GM06990 (cell line): ENCODE data around the gene CLECL1.

Experiments
- DNase-seq: peaks from one replicate; pipeline ENCODE4 v3.0.0-alpha.2; 2011; ENCODE audit not compliant: insufficient read length; ENCODE audit errors: extremely low read depth
- H3K27me3 ChIP-seq: replicated peaks from 2 replicates; pipeline ENCODE4 v1.6.0; 2011; ENCODE audit warnings: low read length; ENCODE audit not compliant: control insufficient read depth, insufficient read depth
- H3K36me3 ChIP-seq: 2 replicates; pipeline ENCODE4 v1.5.1; 2011; ENCODE audit warnings: low read length; ENCODE audit not compliant: control insufficient read depth, insufficient read depth
- H3K4me3 ChIP-seq: replicated peaks from 2 replicates; pipeline ENCODE4 v1.5.1; 2011; ENCODE audit warnings: low read depth, mild to moderate bottlenecking, control low read depth, low read length
- TF ChIP-seq, protein P1 (sequence below): IDR thresholded peaks from 2 replicates; pipeline ENCODE4 v1.5.1; 2011; ENCODE audit warnings: low read length, control low read depth, mild to moderate bottlenecking, inconsistent platforms; ENCODE audit not compliant: insufficient read depth, poor library complexity, severe bottlenecking

Gene CLECL1

DNA sequence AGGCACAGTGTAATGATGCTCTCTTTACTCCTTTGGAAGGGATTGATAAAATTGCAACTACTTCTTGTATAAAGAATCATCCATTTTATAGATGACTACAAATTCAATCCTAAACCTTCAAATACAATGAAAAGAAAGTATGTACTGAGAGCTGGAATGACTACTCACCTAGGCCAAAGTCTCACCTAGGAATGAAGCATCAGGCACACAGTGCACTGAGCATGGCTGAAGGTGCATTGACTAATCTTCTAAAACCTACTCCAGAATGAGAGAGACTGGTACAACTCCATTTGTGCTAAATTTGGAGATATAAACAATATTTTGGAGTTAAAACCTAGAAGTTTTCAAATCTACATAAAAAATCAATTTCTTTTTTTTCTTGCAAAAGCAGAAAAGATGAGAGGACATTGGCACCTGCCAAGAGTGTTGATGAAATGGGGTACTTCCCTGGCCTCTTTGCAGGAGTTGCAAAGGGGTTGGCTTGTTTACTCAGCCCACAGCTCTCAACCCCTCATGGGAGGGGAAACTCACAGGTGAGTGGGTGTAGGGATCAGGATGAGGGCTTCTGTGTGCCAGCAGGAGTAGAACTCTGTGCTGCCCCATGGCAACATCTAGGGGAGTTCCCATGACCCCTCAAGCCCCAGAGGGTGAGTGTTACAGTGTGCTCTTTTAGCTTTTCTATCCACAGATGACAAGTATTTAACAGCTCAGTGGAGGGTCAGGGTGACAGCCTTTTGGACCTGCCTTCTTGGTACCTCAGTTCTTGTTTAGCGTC is 31.3 kb downstream of the CLECL1 start:
- H3K36me3 ChIP-seq, result no peaks in the 10 kb centered on the region
- no peak for DNase-seq
- TF ChIP-seq, protein P1, sequence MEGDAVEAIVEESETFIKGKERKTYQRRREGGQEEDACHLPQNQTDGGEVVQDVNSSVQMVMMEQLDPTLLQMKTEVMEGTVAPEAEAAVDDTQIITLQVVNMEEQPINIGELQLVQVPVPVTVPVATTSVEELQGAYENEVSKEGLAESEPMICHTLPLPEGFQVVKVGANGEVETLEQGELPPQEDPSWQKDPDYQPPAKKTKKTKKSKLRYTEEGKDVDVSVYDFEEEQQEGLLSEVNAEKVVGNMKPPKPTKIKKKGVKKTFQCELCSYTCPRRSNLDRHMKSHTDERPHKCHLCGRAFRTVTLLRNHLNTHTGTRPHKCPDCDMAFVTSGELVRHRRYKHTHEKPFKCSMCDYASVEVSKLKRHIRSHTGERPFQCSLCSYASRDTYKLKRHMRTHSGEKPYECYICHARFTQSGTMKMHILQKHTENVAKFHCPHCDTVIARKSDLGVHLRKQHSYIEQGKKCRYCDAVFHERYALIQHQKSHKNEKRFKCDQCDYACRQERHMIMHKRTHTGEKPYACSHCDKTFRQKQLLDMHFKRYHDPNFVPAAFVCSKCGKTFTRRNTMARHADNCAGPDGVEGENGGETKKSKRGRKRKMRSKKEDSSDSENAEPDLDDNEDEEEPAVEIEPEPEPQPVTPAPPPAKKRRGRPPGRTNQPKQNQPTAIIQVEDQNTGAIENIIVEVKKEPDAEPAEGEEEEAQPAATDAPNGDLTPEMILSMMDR, result no peak
- H3K4me3 ChIP-seq, result no peak overlapping the region
- H3K27me3 ChIP-seq, result no peaks in the 10 kb centered on the region

DNA sequence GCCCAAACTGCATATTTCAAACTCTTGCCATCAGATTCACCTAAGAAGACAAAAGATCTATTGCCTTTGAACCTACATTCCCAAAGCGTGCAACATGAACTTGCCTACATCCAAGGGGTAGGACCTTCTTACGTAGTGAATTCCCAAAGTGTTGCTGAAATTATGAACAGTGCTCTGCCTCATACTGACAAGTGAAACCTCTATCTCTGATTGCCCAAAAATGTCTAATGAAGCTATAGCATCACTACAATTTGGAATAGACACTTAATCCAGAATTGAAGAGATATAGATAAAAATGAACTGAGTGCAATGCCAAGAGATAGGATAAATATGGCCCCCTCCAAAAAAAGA is 32.3 kb downstream of the CLECL1 start:
- TF ChIP-seq, protein P1, result no peak
- no peak overlapping the region for H3K4me3 ChIP-seq
- no peaks in the 10 kb centered on the region for H3K27me3 ChIP-seq
- no peak for DNase-seq
- no peaks in the 10 kb centered on the region; the same call in 1 of the 2 replicates for H3K36me3 ChIP-seq

DNA sequence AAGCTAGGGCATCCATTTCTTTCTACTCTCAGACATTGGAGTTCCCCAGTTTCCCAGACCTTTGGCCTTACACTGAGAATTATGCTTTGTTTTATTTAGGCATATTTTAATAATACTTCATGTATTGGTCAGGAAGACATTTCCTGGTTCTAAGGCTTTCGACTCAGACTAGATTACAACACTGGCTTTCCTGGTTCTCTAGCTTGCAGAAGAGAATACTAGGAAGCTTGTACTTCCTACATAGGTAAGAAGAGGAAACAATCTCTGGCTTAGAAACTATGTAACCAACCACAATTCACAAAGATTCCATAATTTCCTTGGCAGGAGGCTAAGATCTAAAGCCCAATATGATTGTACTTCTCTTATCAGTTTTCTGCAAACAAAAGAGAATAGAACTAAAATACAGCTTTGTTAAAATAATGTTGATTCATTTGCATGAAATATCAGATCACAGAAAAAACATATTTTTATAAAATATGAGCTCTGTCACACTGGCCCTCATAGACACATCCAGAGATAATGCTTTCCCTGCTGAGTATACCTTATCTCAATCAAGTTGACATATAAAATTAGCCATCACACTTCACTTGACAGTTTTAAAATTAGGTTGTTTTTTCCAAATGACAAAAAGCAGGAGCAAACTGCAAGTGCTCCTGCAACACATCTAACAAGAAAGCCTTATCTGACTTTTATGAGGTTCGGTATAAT is 32.8 kb downstream of the CLECL1 start:
- no peaks in the 10 kb centered on the region for H3K27me3 ChIP-seq
- TF ChIP-seq, protein P1, result no peak
- H3K4me3 ChIP-seq, result no peak overlapping the region
- peaks cover under 1% of the 10 kb centered on the region; the same call in 1 of the 2 replicates for H3K36me3 ChIP-seq
- no peak for DNase-seq

DNA sequence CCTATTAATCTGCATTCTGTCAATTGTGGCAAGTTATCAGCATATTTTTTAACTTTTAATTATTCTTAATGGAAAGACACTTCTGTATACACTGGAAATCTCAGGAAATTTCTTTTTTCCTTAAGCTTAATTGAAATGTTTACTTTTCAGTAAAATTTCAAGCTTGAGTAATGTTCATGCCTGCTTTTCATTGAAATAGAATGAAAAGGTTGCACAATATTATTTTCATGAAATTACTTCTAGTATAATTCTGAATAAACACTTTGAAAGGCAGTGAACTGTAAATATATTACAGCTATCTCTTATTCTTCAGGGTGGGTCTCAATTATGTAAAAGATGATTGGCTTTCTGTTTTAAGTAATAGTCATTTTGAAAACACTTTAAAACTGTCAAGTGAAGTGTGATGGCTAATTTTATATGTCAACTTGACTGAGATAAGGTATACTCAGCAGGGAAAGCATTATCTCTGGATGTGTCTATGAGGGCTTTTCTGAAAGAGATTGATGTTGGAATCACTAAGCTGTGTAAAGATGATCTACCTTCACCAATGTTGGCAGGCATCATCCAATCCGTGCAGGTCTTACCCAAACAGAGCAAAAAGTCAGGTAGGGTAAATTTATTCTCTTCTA is 33.5 kb downstream of the CLECL1 start:
- no peak for DNase-seq
- TF ChIP-seq, protein P1, result no peak
- peaks cover 2% of the 10 kb centered on the region; the same call in 1 of the 2 replicates for H3K36me3 ChIP-seq

DNA sequence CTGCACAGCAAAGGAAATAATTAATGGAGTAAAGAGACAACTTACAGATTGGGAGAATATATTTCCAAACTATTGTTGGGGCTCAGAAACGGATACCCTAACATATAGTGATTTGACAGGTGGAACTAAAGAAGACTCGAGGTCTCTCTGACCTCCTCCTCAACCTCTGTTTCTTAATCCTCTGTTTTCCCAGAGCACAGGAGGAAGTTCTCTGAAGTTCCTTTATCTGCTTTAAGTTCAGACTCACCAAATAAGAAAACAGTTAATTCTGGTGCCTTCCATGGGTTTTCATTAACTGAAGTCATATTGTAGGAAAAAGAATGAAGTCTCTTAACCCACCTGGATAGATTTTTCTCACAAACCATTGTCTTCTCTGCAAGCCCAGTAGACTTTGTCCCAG is 34.2 kb downstream of the CLECL1 start:
- DNase-seq, result no peak
- H3K4me3 ChIP-seq, result no peak overlapping the region
- peaks cover 2% of the 10 kb centered on the region; the same call in 1 of the 2 replicates for H3K36me3 ChIP-seq
- TF ChIP-seq, protein P1, result no peak
- no peaks in the 10 kb centered on the region for H3K27me3 ChIP-seq

More for the DNA sequence above, 33.5 kb downstream of the CLECL1 start:
- Histone ChIP-seq H3K27me3 (no peaks in the 10 kb centered on the region), H3K4me3 (no peak overlapping the region)
